H9 (cell line): ENCODE measurements around the gene F5. TPM values are rescaled to one million over a fixed set of nuclear protein-coding genes. Genes with fewer than 3 reads are reported as not detected.

Experiments used
- DNase-seq: peaks from one replicate; pipeline ENCODE4 v3.0.0-alpha.2; 2017
- H2AFZ ChIP-seq: one replicate; pipeline ENCODE4 v1.6.1; 2013; ENCODE audit warnings: mild to moderate bottlenecking, low read length, control low read depth, moderate library complexity
- H2AK5ac ChIP-seq: 2 replicates; pipeline ENCODE4 v1.6.1; 2013; ENCODE audit warnings: low read length, control low read depth, mixed read lengths; ENCODE audit not compliant: insufficient read length
- H2BK120ac ChIP-seq: one replicate; pipeline ENCODE4 v1.6.1; 2013; ENCODE audit warnings: low read depth, mild to moderate bottlenecking, low read length, control low read depth, inconsistent platforms; ENCODE audit not compliant: poor library complexity, severe bottlenecking
- H2BK12ac ChIP-seq: 2 replicates; pipeline ENCODE4 v1.6.1; 2013; ENCODE audit warnings: low read length, control low read depth, mixed read lengths, low read depth; ENCODE audit not compliant: insufficient read length
- H2BK15ac ChIP-seq: 2 replicates; pipeline ENCODE4 v1.6.1; 2013; ENCODE audit warnings: low read depth, low read length, control low read depth
- H2BK20ac ChIP-seq: one replicate; pipeline ENCODE4 v1.6.1; 2013; ENCODE audit warnings: low read depth, mild to moderate bottlenecking, low read length, control low read depth, inconsistent platforms; ENCODE audit not compliant: poor library complexity, severe bottlenecking
- H2BK5ac ChIP-seq: 2 replicates; pipeline ENCODE4 v1.6.1; 2013; ENCODE audit warnings: low read length, control low read depth, mixed read lengths; ENCODE audit not compliant: insufficient read length
- H3K14ac ChIP-seq: 2 replicates; pipeline ENCODE4 v1.6.1; 2013; ENCODE audit warnings: low read length, control low read depth; ENCODE audit not compliant: insufficient read depth
- H3K18ac ChIP-seq: 2 replicates; pipeline ENCODE4 v1.6.1; 2013; ENCODE audit warnings: low read depth, mild to moderate bottlenecking, mixed read lengths, low read length, control low read depth; ENCODE audit not compliant: insufficient read length
- H3K23ac ChIP-seq: 2 replicates; pipeline ENCODE4 v1.6.1; 2013; ENCODE audit warnings: low read length, control low read depth, mixed read lengths, low read depth; ENCODE audit not compliant: insufficient read length
- H3K23me2 ChIP-seq: 2 replicates; pipeline ENCODE4 v1.6.1; 2013; ENCODE audit warnings: low read depth, mild to moderate bottlenecking, mixed read lengths, low read length, control low read depth; ENCODE audit not compliant: insufficient read length, poor library complexity, severe bottlenecking
- H3K27ac ChIP-seq: 2 replicates; pipeline ENCODE4 v1.5.1; 2013; ENCODE audit warnings: low read length, control low read depth, mixed read lengths, low read depth; ENCODE audit not compliant: insufficient read length
- H3K27me3 ChIP-seq: 2 replicates; pipeline ENCODE4 v1.6.1; 2013; ENCODE audit warnings: low read length, control low read depth, inconsistent platforms; ENCODE audit not compliant: insufficient read depth
- H3K4ac ChIP-seq: 2 replicates; pipeline ENCODE4 v1.6.1; 2013; ENCODE audit warnings: low read depth, mild to moderate bottlenecking, control low read depth, inconsistent platforms, low read length, moderate library complexity
- H3K4me1 ChIP-seq: 2 replicates; pipeline ENCODE4 v1.6.1; 2013; ENCODE audit warnings: low read length, control low read depth, inconsistent platforms; ENCODE audit not compliant: insufficient read depth
- H3K4me2 ChIP-seq: 2 replicates; pipeline ENCODE4 v1.6.1; 2013; ENCODE audit warnings: low read length, control low read depth, mixed read lengths; ENCODE audit not compliant: insufficient read length, insufficient read depth
- H3K56ac ChIP-seq: 2 replicates; pipeline ENCODE4 v1.6.1; 2013; ENCODE audit warnings: low read depth, mild to moderate bottlenecking, mixed read lengths, low read length, control low read depth; ENCODE audit not compliant: insufficient read length
- H3K79me1 ChIP-seq: 2 replicates; pipeline ENCODE4 v1.6.1; 2013; ENCODE audit warnings: low read depth, mild to moderate bottlenecking, moderate library complexity, low read length, control low read depth, inconsistent platforms; ENCODE audit not compliant: insufficient read depth, poor library complexity, severe bottlenecking
- H3K79me2 ChIP-seq: 2 replicates; pipeline ENCODE4 v1.6.1; 2013; ENCODE audit warnings: low read length, control low read depth, inconsistent platforms; ENCODE audit not compliant: insufficient read depth
- H3K9ac ChIP-seq: 2 replicates; pipeline ENCODE4 v1.6.1; 2013; ENCODE audit warnings: low read length, control low read depth, mixed read lengths; ENCODE audit not compliant: insufficient read length; ENCODE audit errors: extremely low read depth
- H3K9me3 ChIP-seq: one replicate; pipeline ENCODE4 v1.6.1; 2013; ENCODE audit warnings: low read depth, low read length, inconsistent platforms; ENCODE audit not compliant: control insufficient read depth
- H3T11ph ChIP-seq: one replicate; pipeline ENCODE4 v1.6.1; 2013; ENCODE audit warnings: mild to moderate bottlenecking, low read length, control low read depth, inconsistent platforms
- H4K20me1 ChIP-seq: one replicate; pipeline ENCODE4 v1.6.1; 2013; ENCODE audit not compliant: control insufficient read depth, insufficient read length, insufficient read depth
- H4K5ac ChIP-seq: 2 replicates; pipeline ENCODE4 v1.6.1; 2013; ENCODE audit warnings: low read depth, mild to moderate bottlenecking, mixed read lengths, low read length, control low read depth; ENCODE audit not compliant: insufficient read length
- H4K8ac ChIP-seq: replicated peaks from 2 replicates; pipeline ENCODE4 v1.6.1; 2013; ENCODE audit warnings: low read length, control low read depth, mixed read lengths, low read depth; ENCODE audit not compliant: insufficient read length
- H4K91ac ChIP-seq: 2 replicates; pipeline ENCODE4 v1.6.1; 2013; ENCODE audit warnings: low read depth, mild to moderate bottlenecking, moderate library complexity, mixed read lengths, low read length, control low read depth; ENCODE audit not compliant: insufficient read length
- H3K27ac Mint-ChIP-seq, 3 experiments: 2 replicates in 2 of 3; 3 replicates in 1 of 3; pipeline ENCODE4 v1.8.0; 2020 to 2021; ENCODE audit warnings: mixed read lengths in 3 of 3, mild to moderate bottlenecking in 1 of 3, moderate library complexity in 1 of 3
- H3K27me3 Mint-ChIP-seq: 2 replicates; pipeline ENCODE4 v1.8.0; 2021; ENCODE audit warnings: low read depth, mild to moderate bottlenecking, moderate library complexity, mixed read lengths
- H3K36me3 Mint-ChIP-seq, 3 experiments: 2 replicates in 2 of 3; 3 replicates in 1 of 3; pipeline ENCODE4 v1.8.0; 2020 to 2021; ENCODE audit warnings: low read depth in 3 of 3, mixed read lengths in 3 of 3; ENCODE audit not compliant: insufficient read depth in 1 of 3
- H3K4me1 Mint-ChIP-seq, 2 experiments: 2 replicates each; pipeline ENCODE4 v1.8.0; 2020; ENCODE audit warnings: mixed read lengths in 2 of 2
- H3K4me3 Mint-ChIP-seq, 2 experiments: 2 replicates in 1 of 2; 3 replicates in 1 of 2; pipeline ENCODE4 v1.8.0; 2020 to 2021; ENCODE audit warnings: mild to moderate bottlenecking in 2 of 2, mixed read lengths in 2 of 2, moderate library complexity in 1 of 2
- H3K9me3 Mint-ChIP-seq, 2 experiments: 2 replicates in 1 of 2; 3 replicates in 1 of 2; pipeline ENCODE4 v1.8.0; 2020; ENCODE audit warnings: mild to moderate bottlenecking in 2 of 2, mixed read lengths in 2 of 2, moderate library complexity in 1 of 2
- CTCF ChIP-seq: fragments of 200-600 bp; sonication (generic); conservative IDR thresholded peaks from 3 replicates; pipeline ENCODE4 v1.8.0; 2021; ENCODE audit warnings: antibody characterized with exemption, mild to moderate bottlenecking
- WGBS: extraction: QIAGEN DNeasy Blood & Tissue Kit; methylation state at CpG from one replicate; pipeline ENCODE4 v1.1.7; 2013; ENCODE audit warnings: missing lambda C conversion rate, low lambda C conversion rate, mixed read lengths; ENCODE audit not compliant: insufficient read length; ENCODE audit errors: extremely low coverage; 5-methylcytosine and 5-hydroxymethylcytosine counted together
- total RNA-seq: library from RNA; stranded (reverse); gene quantifications from 2 replicates; pipeline ENCODE4 v1.2.1, GENCODE V29; 2021

F5 gene
- total RNA-seq, 1 experiment from 2014 or later = 0.04 TPM

DNA sequence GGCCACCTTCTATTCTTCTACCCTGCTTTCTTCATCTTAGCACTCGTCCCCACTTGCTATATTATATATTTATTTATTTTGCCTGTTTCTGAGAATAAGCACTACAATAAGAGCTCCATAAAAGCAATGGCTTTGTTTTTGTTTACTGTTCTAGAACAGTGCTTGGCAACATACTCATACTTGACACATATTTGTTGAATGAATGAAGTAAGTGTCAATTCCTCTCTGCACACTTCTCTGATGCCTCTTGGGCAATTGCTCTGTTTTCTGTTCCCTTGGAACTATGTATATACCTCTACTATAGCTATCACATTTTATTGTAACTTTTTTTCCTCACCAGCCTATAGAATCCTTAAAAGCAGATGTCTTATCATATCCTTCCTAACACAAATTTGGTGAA lies 93.0 kb downstream of the F5 start:
- no peak overlapping the region for H3K23ac ChIP-seq
- no peak overlapping the region for H2BK20ac ChIP-seq
- no CpG with 5 or more reads among the region's 1 CpG for WGBS
- no peak overlapping the region for H3K9ac ChIP-seq
- Mint-ChIP-seq H3K9me3 (no peaks in the 10 kb centered on the region; a peak in 1 of 5 replicates), H3K27ac (no peak overlapping the region), H3K4me1 (peaks cover 0 to under 1% of the 10 kb centered on the region in 2 experiments; a peak in 2 of 4 replicates), H3K36me3 (no peaks in the 10 kb centered on the region; a peak in 1 of 7 replicates), H3K4me3 (no peak overlapping the region), H3K27me3 (no peaks in the 10 kb centered on the region; the same call in 1 of the 2 replicates)
- no peak overlapping the region for H4K91ac ChIP-seq
- H2AFZ ChIP-seq = no peak overlapping the region
- no peak overlapping the region for H2BK120ac ChIP-seq
- H4K8ac ChIP-seq = no peak overlapping the region
- H3K79me1 ChIP-seq = no peaks in the 10 kb centered on the region
- H3K4ac ChIP-seq = no peak overlapping the region
- no peak overlapping the region for H3K56ac ChIP-seq
- H2AK5ac ChIP-seq = no peak overlapping the region
- no peak for TF ChIP-seq CTCF
- H3K27ac ChIP-seq = no peak overlapping the region
- H3K9me3 ChIP-seq = no peaks in the 10 kb centered on the region
- no peak overlapping the region for H3K14ac ChIP-seq
- H2BK5ac ChIP-seq = no peak overlapping the region
- no peaks in the 10 kb centered on the region for H3K4me1 ChIP-seq
- no peak overlapping the region for H2BK15ac ChIP-seq
- H3K4me2 ChIP-seq = no peak overlapping the region
- H3K79me2 ChIP-seq = no peaks in the 10 kb centered on the region
- H3K27me3 ChIP-seq = no peaks in the 10 kb centered on the region
- no peak overlapping the region for H2BK12ac ChIP-seq
- no peak overlapping the region for H4K5ac ChIP-seq
- no peak for DNase-seq
- no peak overlapping the region for H3T11ph ChIP-seq
- no peak overlapping the region for H3K18ac ChIP-seq
- H3K23me2 ChIP-seq = no peaks in the 10 kb centered on the region
- H4K20me1 ChIP-seq = no peaks in the 10 kb centered on the region
